Inflammatory macrophage treated with lipopolysaccharide for 4 hours (primary cell): ENCODE measurements around the gene MALAT1.

Experiments used
- DNase-seq: peaks from one replicate; pipeline ENCODE4 v3.0.0-alpha.2; 2020

MALAT1 gene

GRCh38 chr11:65540290-65541092 is 41.6 kb downstream of the MALAT1 start:
- peak; percentile 98 for DNase-seq

GRCh38 chr11:65541093-65541982 is 42.5 kb downstream of the MALAT1 start:
- no peak for DNase-seq

GRCh38 chr11:65542738-65543390 is 44.0 kb downstream of the MALAT1 start:
- DNase-seq, result no peak

GRCh38 chr11:65545853-65546216 is 47.0 kb downstream of the MALAT1 start:
- DNase-seq, result no peak

DNA sequence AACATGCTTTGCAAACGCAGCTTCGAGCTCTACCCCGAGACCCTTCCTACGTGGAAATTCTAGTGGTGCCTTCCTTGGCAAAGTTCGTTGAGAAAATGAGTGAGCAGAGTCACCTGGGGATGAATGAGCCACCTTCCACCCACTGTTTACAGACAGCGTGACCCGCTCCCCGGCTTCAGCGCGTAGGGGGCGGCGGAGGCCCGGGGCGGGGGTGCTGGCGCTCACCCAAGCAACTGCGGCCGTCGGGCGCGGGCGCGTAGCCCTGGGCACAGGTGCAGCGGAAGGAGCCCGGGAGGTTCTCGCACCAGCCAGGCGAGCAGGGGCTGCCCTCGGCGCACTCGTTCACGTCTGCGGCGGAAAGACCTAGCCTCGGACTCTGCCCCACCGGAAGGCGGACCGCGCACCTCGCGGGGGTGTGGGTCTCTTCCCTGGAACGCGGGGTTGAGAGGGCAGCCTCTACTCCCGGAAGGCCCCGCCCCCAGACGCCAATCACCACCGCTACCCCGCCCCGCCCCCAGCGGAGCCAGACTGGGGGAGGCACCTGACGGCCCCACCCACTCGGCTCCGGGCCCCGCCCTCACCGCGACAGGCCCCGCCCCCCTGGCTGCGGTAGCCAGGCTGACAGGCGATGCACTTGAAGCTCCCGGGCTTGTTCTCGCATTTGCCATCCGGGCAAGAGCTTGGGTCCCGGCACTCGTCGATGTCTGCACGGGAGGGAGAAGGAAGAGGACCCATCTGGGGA is 47.5 kb downstream of the MALAT1 start:
- DNase-seq, result peak; percentile 88

DNA sequence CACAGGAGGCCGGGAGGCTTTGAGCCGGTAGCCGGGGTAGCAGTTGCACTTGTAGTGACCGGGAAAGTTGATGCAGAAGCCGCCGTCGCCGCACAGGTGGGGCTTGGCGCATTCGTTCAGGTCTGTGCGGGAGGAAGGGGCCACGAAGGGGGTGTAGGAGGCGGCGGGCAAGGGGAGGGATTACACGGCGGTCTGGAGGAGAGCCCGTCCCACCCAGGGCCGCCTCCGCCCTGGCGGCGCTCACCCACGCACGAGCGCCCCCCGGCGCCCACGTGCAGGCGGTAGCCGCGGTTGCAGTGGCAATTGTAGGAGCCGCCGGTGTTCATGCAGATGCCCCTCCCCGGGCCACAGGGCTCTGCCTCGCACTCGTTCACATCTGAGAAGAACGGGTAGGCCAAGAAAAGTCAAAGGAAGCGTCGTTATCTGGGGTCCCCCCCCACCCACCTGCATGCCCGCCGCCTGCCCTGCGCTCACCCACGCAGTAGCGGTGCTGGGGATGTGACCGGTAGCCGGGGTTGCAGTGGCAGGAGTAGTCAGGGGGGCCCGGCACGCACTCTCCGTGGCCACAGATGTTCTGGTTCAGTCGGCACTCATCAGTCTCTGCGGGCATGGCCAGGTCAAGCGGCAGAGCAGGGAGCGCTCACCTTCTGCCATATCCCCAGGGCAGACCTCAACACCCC is 48.7 kb downstream of the MALAT1 start:
- DNase-seq, result no peak

GRCh38 chr11:65548395-65548794 is 49.5 kb downstream of the MALAT1 start:
- DNase-seq, result peak; percentile 20

DNA sequence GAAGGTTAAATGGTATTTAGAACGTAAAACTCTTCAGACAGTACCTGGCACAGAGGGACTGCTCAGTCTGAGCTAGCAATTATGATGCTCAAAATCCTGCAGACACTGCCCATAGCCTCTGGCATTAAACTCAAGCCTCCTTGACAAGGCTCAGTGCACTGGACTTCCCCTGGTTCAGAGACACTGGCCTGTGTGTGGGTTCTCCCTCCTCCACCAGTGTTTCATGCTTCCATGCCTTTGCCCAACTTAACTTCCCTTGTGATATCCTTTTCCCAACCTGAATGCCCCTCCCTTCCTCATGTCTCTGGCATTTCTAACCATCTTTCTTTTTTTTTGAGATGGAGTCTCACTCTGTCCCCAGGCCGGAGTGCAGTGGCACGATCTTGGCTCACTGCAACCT is 50.3 kb downstream of the MALAT1 start:
- DNase-seq, result peak; percentile 30

GRCh38 chr11:65551572-65552387 is 52.9 kb downstream of the MALAT1 start:
- DNase-seq, result peak; percentile 40

GRCh38 chr11:65552388-65552951 is 53.6 kb downstream of the MALAT1 start:
- peak; percentile 84 for DNase-seq

DNA sequence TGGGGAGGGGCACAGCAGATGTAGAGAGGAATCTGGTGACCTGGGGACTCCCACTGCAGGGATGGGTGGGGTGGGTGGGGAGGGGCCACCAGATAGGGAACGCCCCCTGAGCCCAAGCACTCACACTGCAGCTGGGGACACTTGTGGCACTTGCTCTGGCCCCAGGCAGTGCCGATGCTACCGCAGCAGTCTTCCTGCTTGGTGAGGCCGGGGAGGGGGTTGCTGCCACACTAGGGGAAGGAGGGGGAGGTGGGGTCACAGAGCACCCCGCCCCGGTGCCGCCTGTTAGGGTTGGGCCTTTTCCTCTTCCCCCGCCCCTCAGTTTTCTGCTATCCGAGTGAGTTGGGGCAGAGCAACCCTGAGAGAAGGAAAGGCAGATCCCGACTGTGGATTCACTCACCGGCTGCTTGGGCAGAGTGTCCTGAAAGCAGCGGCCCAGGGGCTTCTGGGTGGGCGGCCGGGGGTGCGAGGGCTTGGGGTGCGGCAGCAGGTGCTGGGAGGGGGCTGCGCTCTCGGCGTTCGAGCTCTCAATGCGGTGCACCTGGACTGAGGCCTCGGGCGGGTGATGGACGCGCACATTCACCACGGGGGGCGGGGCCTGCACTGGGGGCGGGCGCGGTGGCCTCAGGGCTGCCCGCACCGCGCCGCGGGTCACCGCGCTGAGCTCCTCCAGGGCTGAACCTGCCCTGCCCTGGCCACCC is 54.6 kb downstream of the MALAT1 start:
- DNase-seq, result peak; percentile 49

GRCh38 chr11:65554057-65554818 is 55.4 kb downstream of the MALAT1 start:
- no peak for DNase-seq

DNA sequence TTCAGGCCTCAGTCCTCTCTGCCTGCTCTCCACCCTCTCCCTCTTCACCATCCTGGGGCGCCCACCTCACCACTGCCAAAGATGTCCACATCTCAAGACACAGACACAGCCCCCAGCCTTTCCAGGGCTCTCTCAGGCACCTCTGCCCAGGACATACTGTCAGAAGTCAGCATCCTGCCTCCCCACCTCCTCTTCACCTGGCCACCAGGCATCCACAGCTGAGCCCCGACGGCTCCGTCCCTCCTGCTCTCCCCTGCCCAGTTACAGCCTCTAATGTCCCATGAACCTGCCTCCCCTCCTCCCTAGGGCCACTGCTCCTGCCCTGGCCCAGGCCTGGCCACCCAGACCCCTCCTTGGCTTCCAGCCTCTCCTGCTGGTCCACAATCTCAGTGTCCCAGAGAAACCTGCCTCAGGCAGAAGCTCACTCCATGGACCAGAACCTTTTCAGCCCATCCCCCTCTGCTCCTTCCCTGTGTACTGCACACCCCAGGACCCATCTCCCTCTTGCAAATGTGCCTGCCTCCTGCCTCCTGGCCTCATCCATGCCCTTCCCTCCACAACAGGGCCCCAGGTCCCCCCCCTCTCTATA is 56.1 kb downstream of the MALAT1 start:
- no peak for DNase-seq

DNA sequence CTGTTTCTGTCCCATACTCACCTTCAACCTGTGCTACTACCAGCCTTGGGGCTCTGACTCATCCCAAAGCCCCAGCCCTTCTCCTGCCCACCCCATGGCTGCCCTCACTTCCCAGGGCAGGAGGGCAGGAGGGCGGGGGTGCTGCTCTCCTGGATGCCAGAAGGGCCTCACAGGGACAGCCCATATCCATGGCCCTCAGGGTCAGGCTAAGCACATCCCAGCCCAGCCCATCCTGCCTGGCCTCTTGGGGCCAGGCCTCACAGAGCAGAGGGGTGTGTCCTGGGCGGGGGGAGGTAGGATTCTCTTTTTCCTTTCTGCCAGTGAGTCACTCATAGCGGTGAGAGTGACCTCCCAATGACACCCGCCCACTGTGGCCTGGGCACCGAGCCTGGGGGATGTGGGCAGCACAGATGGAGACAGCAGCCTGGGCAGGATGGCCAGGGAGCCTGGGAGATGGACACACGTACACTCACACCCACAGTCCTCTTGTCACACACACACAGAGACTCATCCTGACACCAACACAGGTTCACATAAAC is 56.9 kb downstream of the MALAT1 start:
- DNase-seq, result peak; percentile 58
